Inflammatory macrophage (primary cell): ENCODE measurements around the gene NCR3LG1.
"Not testable (repeated sequence)": the region's sequence is repeated elsewhere in the genome, so short reads cannot be mapped to it uniquely, and the experiment has no call there.

ENCODE experiments used
- DNase-seq, 2 donors: peaks; one replicate each; pipeline ENCODE4 v3.0.0-alpha.2; 2020 to 2022

The NCR3LG1 gene

GRCh38 chr11:17413414-17414316, 62.1 kb downstream of the NCR3LG1 start:
- no peak for DNase-seq

- no peak for DNase-seq
These were observed 62.7 kb downstream of the NCR3LG1 start for GRCh38 chr11:17414317-17414737.

GRCh38 chr11:17414992-17415391, 63.4 kb downstream of the NCR3LG1 start:
- DNase-seq: no peak

GRCh38 chr11:17415523-17416104, 64.0 kb downstream of the NCR3LG1 start:
- no peak for DNase-seq

GRCh38 chr11:17416492-17416891, 64.9 kb downstream of the NCR3LG1 start:
- DNase-seq: no peak

DNA sequence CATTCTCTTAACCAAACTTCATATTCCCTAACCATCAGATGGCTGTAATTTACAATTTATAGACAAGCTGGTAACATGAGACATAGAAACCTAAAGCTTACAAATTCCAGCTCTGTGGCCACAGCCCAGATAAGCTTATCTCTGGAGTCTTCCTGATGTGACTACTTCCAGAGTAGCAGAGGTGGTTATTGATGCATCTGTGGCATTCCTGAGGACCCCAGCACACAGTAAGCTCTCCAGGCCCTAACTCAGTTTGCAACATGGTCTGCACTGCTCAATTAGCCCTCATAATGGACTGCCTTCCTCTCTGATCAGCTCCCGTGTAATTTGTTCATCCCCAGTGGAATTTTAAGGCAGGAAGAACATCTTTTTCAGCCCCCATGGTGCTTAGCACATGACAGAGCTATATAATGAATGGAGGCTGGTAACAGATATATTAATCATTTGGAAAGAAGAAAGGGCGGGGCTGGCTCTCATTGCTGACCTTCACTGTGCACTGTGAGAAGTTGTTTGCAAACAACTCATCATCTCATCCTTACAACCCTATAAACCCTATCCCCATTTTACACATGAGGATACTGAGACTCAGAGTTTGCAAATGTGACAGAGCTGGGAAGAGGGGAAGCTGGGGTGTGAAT, 67.0 kb downstream of the NCR3LG1 start:
- DNase-seq: no peak

GRCh38 chr11:17421781-17422180, 70.2 kb downstream of the NCR3LG1 start:
- DNase-seq: no peak

DNA sequence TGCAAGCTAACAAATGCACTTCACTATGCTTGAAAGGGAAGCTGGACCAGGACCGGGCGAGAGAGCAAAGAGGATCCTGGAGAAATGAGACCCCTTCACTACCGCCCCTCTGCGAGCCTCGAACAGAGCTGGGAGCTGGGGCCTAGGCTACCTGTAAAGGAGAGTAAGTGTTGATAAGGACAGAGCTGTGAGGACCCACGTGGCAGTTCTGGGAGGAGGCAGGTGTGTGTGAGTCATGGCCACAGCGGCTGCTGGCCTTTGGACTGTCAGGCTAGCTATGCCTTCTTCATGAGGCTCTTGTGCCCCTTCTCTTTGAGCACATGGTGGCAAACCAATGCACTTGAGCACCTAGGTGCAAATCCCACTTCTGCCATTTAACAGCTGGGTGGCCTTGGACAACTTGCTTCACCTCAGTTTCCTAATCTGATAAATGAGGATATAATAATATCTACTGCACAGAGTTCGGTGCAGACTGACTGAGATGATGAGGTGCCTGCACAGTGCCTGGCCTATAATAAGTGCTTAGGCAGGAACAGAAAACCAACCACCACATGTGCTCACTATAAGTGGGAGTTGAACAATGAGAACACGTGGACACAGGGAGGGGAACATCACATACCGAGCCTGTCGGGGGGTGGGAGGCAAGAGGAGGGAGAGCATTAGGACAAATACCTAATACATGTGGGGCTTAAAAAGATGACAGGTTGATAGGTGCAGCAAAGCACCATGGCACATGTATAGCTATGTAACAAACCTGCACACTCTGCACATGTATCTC, 72.1 kb downstream of the NCR3LG1 start:
- no peak for DNase-seq

- not testable (repeated sequence) for DNase-seq
These were observed 74.6 kb downstream of the NCR3LG1 start for GRCh38 chr11:17426233-17426632.
